GM18858 (cell line): ENCODE data around the gene DOCK6.

Source experiments
- ATAC-seq: cut with Tn5 transposase; IDR thresholded peaks from one replicate; pipeline ENCODE4 v1.9.1; 2021; ENCODE audit not compliant: unreplicated experiment

Gene DOCK6

DNA sequence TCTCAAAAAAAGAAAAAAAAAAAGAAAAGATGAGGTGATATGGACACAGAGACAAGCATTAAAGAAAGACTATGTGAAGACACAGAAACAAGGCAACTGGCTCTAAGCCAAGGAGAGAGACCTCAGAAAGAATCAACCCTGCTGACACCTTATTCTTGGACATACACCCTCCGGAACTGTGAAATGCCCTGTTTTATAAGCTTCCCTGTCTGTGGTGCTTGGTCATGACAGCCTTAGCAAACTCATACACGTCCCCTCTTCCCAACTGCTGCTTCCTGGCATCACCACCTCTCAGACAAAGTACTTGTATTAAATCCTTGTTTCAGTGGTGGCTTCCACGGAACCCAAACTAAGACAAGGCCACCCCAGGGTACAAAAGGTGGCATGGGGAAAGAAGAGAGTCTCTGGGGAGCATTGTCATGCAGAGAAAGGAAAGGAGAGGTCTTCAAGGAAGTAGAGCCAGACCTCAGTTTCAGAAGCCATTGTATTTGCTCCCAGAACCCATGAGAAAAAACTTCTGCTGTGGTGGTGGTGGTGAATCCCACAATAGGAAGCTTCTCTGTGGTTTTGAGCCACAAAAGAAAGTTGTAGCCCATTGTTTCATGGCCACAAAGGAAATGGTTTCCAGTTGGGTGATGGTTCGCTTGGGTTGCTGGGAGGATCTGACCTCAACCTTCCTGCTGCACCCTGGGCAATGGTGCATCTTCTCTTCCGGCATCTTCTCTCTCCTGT is 17.3 kb upstream of the DOCK6 start:
- no peak for ATAC-seq

- no peak for ATAC-seq
Measured at GRCh38 chr19:11278670-11279069, 16.3 kb upstream of the DOCK6 start.

DNA sequence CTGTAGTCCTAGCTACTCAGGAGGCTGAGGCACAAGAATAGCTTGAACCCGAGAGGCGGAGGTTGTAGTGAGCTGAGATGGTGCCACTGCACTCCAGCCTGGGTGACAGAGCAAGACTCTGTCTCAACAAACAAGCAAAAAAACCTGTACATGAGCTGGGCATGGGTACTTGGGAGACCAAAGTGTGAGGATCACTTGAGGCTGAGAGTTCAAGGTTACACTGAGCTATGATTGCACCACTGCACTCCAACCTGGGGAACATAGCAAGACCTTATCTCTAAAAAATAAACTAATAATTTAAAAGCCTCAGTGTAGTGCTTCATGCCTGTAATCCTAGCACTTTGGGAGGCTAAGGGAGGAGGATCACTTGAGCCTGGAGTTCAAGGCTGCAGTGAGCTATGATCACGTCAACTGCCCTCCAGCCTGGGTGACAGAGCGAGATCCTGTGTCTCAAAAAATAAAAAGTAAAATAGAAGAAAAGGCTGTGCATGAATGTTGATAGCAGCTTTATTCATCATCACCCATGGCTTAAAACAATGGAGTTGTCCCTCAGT is 12.3 kb upstream of the DOCK6 start:
- ATAC-seq = no peak

DNA sequence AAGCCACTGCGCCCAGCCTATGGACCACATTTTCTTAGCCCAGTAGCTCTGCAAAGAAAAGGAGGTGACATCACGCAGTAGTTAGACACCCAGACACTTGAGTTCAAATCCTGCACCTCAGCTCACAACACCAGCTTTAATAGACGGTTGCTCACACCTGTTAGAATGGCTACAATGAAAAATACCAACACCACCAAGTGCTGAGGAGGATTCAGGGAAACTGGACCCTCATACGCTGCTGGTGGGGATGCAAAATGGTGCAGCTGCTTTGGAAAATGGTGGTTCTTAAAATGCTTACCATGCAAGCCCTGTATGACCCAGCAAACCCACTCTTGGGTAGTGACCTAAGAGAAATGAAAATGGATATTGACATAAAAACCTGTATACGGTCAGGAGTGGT is 11.7 kb upstream of the DOCK6 start:
- ATAC-seq = no peak

DNA sequence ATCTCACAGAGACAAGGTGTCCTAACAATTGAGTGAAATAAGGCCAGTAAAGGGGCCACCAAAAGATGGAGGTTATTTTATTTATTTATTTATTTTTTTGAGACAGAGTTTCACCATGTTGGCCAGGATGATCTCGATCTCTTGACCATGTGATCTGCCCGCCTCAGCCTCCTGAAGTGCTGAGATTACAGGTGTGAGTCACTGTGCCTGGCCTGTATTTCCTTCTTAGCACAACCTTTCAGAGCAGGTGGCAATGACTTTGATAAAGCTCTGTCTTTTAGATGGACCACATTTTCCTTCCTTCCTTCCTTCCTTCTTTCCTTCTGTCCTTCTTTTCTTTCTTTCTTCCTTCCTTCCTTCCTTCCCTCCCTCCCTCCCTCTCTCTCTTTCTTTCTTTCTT is 11.0 kb upstream of the DOCK6 start:
- ATAC-seq = no peak

- ATAC-seq = no peak
Measured at GRCh38 chr19:11269408-11269807, 7.1 kb upstream of the DOCK6 start.

GRCh38 chr19:11268783-11269267 is 6.5 kb upstream of the DOCK6 start:
- ATAC-seq = no peak

DNA sequence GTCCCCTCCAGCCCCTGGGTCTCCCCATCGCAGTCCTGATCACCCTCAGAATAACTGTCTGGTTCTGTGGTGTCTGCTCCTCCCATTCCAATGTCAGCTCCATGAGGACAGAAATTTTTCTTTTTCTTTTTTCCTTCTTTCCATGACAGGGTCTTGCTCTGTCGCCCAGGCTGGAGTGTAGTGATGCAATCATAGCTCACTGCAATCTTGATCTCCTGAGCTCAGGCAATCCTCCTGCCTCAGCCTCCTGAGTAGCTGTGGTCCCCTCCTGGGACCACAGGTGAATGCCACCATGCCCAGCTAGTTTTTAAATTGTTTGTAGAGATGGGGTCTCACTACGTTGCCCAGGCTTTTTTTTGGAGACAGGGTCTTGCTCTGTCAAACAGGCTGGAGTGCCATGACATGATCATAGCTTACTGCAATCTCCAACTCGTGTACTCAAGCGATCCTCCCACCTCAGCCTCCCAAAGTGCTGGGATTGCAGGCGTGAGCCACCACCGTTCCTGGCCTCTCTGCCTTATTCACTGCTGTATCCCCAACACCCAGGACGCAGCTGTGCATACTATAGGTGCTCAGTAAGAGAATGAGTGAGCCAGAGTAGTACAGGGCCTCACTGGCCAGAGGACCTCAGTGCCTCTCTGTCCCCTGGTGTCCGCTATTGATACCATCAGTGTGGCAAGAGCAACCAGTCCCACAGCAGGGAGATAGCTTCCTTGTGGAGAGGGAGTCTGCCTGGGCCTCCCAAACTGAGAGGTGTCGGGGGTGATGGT is 5.2 kb upstream of the DOCK6 start:
- no peak for ATAC-seq

DNA sequence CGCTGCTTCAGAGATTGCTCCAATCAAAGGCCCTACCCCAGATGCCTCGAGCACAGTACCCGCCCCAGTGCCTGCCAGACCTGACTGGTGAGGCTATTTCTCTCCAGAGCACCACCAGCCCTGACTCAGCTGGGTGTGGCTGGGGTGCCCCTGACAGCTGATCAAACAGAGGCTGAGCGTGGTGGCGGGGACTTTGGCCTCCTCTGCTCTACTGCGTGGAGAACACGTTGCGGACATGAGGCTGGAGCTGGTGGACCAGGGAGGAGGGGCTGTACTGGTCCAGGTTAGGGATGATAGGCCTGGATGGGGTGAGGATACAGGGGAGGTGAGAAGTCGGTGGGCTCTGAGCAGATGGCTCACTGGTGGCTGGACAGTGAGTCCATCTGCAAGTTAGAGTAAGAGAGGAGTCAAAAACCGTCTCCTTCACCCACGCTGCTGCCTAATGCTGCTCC is 3.5 kb upstream of the DOCK6 start:
- ATAC-seq = no peak

DNA sequence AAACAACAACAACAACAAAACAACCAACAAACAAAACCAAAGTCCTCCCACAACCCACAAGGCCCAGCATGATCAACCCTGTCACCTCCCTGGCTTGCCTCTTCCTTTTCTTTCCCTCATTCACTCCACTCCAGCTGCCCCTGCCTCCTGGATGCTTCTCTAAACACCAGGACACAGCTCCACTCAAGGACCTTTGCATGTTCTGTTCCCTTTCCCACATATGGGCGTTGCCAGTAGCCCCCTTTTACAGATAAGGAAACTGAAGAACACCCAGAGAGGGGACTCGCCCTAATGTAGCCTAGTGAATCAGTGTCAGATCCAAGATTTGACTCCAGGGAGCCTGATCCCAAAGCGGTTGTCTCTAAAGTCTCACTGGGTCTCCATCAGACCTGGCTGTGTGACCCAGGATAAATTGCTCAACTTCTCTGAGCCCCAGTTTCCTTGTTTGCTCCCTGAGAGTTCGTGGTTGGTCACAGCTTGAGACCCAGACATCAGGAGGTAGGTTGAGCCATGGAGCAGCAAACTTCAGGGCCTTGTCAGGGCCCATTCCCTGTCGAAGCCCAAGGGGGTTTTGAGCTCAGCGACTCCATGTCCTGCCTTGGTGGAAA is 3.0 kb upstream of the DOCK6 start:
- ATAC-seq = no peak

GRCh38 chr19:11264452-11265176 is 2.3 kb upstream of the DOCK6 start:
- ATAC-seq = no peak

DNA sequence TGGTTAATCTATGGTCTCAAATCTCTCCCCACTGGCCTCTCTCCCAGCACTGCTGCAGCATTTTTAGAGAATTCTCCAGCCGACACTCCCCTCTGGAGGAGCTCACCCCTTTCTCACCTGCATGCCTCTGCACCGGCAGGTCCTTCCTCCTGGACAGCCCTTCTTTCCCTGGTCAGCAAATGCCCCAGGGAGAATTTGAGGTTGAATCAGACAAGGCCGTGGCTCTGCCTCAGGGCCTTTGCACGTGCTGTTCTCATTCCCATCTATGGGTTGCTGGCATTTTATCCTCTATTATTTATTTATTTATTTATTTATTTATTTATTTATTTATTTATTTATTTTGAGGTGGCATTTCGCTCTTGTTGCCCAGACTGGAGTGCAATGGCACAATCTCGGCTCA is 1.4 kb upstream of the DOCK6 start:
- no peak for ATAC-seq

- no peak for ATAC-seq
Measured at GRCh38 chr19:11261431-11261970, 823 bp downstream of the DOCK6 start.

- ATAC-seq = no peak
Measured at GRCh38 chr19:11260996-11261395, 1.3 kb downstream of the DOCK6 start.

DNA sequence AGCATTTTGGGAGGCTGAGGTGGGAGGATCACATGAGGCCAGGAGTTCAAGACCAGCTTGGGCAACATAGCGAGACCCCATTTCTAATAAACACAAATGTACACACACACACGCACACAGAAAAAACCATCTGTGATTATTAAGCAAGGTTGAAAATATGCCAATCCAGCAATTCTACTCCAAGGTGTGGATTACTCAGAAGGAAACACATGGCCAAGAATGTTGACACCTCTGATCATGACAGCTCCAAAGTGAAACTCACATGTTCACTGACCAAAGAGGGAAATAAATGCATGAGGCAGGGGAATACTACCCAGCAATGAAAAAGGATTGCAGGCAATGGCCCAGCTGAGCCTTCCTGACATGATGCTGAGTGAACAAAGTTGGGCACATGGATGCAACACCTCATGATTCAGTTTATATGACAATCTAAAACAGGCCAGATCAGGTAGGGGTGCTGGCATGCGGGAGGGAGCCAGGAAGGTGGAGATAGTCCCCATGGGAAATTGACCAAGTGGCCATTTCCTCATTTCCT is 4.4 kb downstream of the DOCK6 start:
- no peak for ATAC-seq

DNA sequence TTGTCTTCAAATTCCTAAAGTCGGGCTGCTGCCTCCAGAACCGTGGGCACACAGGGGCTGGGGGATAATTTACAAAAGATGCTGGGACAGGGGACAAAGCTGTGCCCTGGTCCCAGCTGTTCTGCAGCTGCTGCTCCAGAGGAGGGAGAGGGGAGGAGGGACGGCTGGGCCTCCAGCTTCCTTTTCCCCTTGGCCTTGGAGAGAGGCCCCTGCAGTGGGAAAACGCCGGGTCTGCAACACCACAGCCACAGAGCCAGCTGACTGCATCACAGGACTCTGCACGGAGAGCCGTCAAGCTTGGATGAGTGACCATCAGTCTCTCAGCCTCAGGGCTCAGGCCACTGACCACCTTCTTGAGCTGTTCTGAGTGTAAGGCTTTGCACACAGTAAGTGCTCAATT is 6.1 kb downstream of the DOCK6 start:
- ATAC-seq = no peak

- no peak for ATAC-seq
Measured at GRCh38 chr19:11254666-11255065, 7.7 kb downstream of the DOCK6 start.

- ATAC-seq = no peak
Measured at GRCh38 chr19:11252665-11253355, 9.5 kb downstream of the DOCK6 start.

DNA sequence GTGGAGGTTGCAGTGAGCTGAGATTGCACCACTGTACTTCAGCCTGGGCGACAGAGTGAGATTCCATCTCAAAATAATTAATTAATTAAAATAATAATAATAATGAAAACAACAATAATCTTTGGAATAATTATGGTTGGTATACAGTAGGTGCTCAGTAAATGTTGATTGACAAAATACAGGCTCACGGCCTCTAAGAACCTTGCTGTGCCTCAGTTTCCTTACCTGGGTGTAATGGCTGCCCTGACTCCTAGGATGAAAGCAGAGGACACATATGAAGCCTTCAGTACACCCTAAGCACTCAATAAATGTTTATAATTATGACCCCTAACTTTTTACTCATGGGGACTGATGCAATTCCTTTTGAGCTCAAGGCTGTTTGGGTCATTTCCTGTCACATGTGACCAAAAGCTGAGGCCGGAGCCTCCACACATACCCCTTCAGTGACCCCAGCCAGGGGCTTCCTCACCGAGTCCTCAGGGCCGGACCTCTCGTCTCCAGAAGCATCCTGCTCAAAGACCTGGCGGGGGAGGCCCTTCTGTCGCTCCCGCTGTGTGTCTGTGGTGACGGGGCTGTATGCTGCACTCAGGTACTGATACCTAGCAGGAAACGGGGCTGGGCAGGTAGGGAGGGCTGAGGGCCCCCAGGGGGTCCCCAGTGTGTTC is 10.5 kb downstream of the DOCK6 start:
- no peak for ATAC-seq
